Body of pancreas (tissue), 4 donors: ENCODE measurements around the gene MAPK7.

ENCODE experiments used
- POLR2A ChIP-seq, 3 donors: fragments of 450-650 bp; IDR thresholded peaks; one replicate each; pipeline ENCODE4 v1.6.1; 2016; ENCODE audit warnings: antibody characterized with exemption in 3 of 3, mild to moderate bottlenecking in 2 of 3
- TF ChIP-seq, protein P1 (sequence below), 7 experiments: fragments of 450-650 bp in 4 of 7; fragments of 200-600 bp in 3 of 7; sonication (generic) in 3 of 7; IDR thresholded peaks; one replicate each; pipeline ENCODE4 v1.5.1; 2016 to 2019; ENCODE audit warnings: antibody characterized with exemption in 7 of 7

DNA sequence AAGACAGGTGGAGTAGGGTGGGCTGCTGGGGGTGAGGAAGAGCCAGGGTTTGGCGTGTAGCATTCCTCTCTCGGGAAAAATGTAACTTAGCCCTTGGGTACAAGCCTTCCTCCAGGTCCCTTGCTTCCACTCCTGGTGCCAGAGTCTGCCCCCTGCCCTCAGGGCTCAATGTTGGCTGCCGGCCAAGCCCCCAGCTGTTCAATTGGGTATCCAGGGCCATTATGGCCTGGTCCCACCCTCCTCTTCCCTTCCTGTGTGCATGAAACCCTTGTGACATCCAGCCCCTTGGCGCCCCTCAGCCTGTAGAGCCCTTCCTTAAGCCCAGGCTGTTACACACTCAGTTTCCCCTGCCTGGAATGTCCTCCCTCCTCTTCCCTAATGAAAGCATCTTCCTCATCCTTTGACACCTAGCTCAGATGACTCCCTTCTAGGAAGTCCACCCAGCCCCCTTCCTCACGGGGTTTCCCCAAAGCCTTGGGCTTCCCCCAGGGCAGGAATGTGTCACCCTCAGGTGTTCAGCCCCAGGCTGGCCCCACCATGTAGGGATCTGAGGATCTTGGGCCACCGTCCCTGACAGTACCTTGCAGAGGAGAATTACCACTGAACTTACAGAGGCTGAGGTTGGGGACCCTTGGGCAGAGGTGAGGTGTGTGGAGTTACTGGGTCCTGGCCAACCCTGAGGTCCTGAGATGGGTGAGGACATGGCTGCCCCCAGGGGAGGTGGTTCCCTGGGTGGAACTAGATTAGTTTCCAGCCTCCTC is 45.7 kb upstream of the MAPK7 start:
- TF ChIP-seq, protein P1, sequence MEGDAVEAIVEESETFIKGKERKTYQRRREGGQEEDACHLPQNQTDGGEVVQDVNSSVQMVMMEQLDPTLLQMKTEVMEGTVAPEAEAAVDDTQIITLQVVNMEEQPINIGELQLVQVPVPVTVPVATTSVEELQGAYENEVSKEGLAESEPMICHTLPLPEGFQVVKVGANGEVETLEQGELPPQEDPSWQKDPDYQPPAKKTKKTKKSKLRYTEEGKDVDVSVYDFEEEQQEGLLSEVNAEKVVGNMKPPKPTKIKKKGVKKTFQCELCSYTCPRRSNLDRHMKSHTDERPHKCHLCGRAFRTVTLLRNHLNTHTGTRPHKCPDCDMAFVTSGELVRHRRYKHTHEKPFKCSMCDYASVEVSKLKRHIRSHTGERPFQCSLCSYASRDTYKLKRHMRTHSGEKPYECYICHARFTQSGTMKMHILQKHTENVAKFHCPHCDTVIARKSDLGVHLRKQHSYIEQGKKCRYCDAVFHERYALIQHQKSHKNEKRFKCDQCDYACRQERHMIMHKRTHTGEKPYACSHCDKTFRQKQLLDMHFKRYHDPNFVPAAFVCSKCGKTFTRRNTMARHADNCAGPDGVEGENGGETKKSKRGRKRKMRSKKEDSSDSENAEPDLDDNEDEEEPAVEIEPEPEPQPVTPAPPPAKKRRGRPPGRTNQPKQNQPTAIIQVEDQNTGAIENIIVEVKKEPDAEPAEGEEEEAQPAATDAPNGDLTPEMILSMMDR (IDR thresholded peaks at IDR 0.05), result no peak
- TF ChIP-seq POLR2A (IDR thresholded peaks at IDR 0.05), result no peak
